MM.1S (cell line): ENCODE measurements around the gene IFNE.

Experiments used
- EZH2 ChIP-seq: fragments of 300-600 bp; sonication (generic); optimal IDR thresholded peaks from 2 replicates; pipeline ENCODE3; 2017; ENCODE audit warnings: low read depth, mild to moderate bottlenecking, antibody characterized with exemption, low read length, mixed read lengths
- EZH2phosphoT487 ChIP-seq: fragments of 300-600 bp; sonication (generic); IDR thresholded peaks from 2 replicates; pipeline ENCODE4 v1.6.1; 2018; ENCODE audit warnings: antibody characterized with exemption, low read length
- TF ChIP-seq, protein P1 (sequence below): fragments of 300-600 bp; sonication (generic); IDR thresholded peaks from 2 replicates; pipeline ENCODE4 v1.5.1; 2016; ENCODE audit warnings: antibody characterized with exemption, low read length, mixed read lengths

DNA sequence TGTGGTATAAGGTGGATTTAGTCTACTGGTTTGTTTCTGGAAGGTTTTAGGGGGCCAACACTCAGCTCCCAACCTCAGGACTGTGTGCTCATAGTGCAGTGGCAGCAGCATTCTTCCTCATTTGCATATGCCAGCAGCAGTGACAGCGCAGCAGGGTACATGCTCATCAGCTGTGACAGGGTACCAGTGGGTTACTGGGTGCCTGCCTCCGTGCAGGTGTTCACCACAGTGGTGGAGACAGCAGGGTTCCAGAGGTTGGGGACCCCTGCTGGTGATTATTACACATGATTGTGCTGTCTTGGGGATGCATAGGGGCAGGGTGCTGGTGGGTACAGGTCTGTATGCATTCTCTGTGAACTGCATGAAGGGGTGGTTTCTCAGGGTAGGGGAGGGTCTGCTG lies 45.5 kb upstream of the IFNE start:
- TF ChIP-seq, protein P1, sequence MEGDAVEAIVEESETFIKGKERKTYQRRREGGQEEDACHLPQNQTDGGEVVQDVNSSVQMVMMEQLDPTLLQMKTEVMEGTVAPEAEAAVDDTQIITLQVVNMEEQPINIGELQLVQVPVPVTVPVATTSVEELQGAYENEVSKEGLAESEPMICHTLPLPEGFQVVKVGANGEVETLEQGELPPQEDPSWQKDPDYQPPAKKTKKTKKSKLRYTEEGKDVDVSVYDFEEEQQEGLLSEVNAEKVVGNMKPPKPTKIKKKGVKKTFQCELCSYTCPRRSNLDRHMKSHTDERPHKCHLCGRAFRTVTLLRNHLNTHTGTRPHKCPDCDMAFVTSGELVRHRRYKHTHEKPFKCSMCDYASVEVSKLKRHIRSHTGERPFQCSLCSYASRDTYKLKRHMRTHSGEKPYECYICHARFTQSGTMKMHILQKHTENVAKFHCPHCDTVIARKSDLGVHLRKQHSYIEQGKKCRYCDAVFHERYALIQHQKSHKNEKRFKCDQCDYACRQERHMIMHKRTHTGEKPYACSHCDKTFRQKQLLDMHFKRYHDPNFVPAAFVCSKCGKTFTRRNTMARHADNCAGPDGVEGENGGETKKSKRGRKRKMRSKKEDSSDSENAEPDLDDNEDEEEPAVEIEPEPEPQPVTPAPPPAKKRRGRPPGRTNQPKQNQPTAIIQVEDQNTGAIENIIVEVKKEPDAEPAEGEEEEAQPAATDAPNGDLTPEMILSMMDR, result no peak; the same call in 1 of the 2 replicates
- TF ChIP-seq EZH2 (no peak), EZH2phosphoT487 (no peak)
